HG03520 (cell line): ENCODE results near the gene LMAN1.

Source experiments
- ATAC-seq: cut with Tn5 transposase; IDR thresholded peaks from one replicate; pipeline ENCODE4 v1.9.1; 2021; ENCODE audit warnings: mild to moderate bottlenecking, moderate library complexity; ENCODE audit not compliant: unreplicated experiment

Gene LMAN1

GRCh38 chr18:59358712-59359575, at the start of gene LMAN1:
Gene LMAN1 (minus strand): TSS chr18:59359265. CDS start chr18:59359244, 21 bp downstream.
- ATAC-seq, result peak; percentile 90

GRCh38 chr18:59402432-59403090, 43.5 kb upstream of the LMAN1 start:
- ATAC-seq, result peak; percentile 99

GRCh38 chr18:59400407-59400806, 41.3 kb upstream of the LMAN1 start:
- ATAC-seq, result no peak

GRCh38 chr18:59395226-59396175, 36.4 kb upstream of the LMAN1 start:
- no peak for ATAC-seq

- no peak for ATAC-seq
Observed at GRCh38 chr18:59393381-59393780, 34.3 kb upstream of the LMAN1 start.

GRCh38 chr18:59388817-59389216, 29.8 kb upstream of the LMAN1 start:
- no peak for ATAC-seq

GRCh38 chr18:59387687-59388565, 28.9 kb upstream of the LMAN1 start:
- ATAC-seq, result no peak

GRCh38 chr18:59386909-59387686, 28.0 kb upstream of the LMAN1 start:
- ATAC-seq, result no peak

- no peak for ATAC-seq
Observed at GRCh38 chr18:59385191-59385590, 26.1 kb upstream of the LMAN1 start.

GRCh38 chr18:59383851-59384250, 24.8 kb upstream of the LMAN1 start:
- ATAC-seq, result no peak

GRCh38 chr18:59382383-59382782, 23.3 kb upstream of the LMAN1 start:
- no peak for ATAC-seq

GRCh38 chr18:59381949-59382348, 22.9 kb upstream of the LMAN1 start:
- no peak for ATAC-seq

- ATAC-seq, result no peak
Observed at GRCh38 chr18:59380706-59381105, 21.6 kb upstream of the LMAN1 start.

GRCh38 chr18:59379772-59380522, 20.9 kb upstream of the LMAN1 start:
- ATAC-seq, result no peak

- ATAC-seq, result no peak
Observed at GRCh38 chr18:59377613-59378337, 18.7 kb upstream of the LMAN1 start.

- no peak for ATAC-seq
Observed at GRCh38 chr18:59376351-59376935, 17.4 kb upstream of the LMAN1 start.

- ATAC-seq, result no peak
Observed at GRCh38 chr18:59374128-59374527, 15.1 kb upstream of the LMAN1 start.

GRCh38 chr18:59372975-59373374, 13.9 kb upstream of the LMAN1 start:
- no peak for ATAC-seq
